ENCODE results near the gene WDR38. TPM values are rescaled to one million over a fixed set of nuclear protein-coding genes. Genes with fewer than 3 reads are reported as not detected.
"Not testable (repeated sequence)": the region's sequence is repeated elsewhere in the genome, so short reads cannot be mapped to it uniquely, and the experiment has no call there.

WDR38 gene
- total RNA-seq, 1 donor from 2014 or later, result not detected

DNA sequence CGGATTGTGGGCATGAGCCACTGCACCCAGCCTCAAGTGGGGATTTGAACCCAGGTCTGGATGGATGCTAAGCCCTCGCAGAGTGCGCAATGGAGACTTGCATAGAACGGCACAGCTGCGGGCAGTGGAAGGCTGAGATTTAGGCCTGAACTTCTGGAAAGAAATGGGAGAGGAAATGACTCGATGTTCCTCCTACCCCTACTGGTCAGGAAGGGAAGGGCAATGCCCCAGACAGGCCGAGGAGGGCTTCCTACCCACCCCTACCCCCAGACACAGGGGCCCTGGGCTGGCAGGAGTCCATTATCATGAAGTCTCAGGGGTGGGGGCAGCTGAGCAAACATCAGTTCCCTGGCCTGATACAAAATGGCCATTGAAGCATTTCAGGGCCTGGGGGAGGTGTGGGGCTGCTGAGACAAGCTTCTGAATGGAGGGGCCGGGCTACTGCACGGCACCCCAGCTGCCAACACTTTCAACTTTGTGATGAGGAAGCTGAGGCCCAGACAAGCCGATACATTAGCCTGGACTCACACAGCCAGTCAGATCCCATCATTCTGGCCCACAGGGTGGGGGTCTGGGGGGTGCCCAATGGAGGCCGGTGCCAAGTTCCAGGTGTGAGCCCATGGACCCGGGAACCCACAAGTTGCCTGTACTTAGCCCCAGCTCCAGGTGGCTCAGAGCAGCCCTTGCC is 13.5 kb upstream of the WDR38 start:
- peaks cover 41% of the 10 kb centered on the region for H3K4me1 ChIP-seq
- DNase-seq, result no peak
- peak overlapping the region; percentile 37 for H3K27ac ChIP-seq (replicated peaks)
- no peaks in the 10 kb centered on the region for H3K27me3 ChIP-seq (ENCODE audit: low read depth)
- H3K36me3 ChIP-seq, result no peaks in the 10 kb centered on the region
- no peak overlapping the region for H3K4me3 ChIP-seq
- TF ChIP-seq, protein P1, sequence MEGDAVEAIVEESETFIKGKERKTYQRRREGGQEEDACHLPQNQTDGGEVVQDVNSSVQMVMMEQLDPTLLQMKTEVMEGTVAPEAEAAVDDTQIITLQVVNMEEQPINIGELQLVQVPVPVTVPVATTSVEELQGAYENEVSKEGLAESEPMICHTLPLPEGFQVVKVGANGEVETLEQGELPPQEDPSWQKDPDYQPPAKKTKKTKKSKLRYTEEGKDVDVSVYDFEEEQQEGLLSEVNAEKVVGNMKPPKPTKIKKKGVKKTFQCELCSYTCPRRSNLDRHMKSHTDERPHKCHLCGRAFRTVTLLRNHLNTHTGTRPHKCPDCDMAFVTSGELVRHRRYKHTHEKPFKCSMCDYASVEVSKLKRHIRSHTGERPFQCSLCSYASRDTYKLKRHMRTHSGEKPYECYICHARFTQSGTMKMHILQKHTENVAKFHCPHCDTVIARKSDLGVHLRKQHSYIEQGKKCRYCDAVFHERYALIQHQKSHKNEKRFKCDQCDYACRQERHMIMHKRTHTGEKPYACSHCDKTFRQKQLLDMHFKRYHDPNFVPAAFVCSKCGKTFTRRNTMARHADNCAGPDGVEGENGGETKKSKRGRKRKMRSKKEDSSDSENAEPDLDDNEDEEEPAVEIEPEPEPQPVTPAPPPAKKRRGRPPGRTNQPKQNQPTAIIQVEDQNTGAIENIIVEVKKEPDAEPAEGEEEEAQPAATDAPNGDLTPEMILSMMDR (IDR thresholded peaks at IDR 0.05; ENCODE audit: borderline replicate concordance), result peak; percentile 57
- intact Hi-C loops (cut with micrococcal nuclease), result no loop called here
- no peaks in the 10 kb centered on the region for H3K9me3 ChIP-seq (replicated peaks)

DNA sequence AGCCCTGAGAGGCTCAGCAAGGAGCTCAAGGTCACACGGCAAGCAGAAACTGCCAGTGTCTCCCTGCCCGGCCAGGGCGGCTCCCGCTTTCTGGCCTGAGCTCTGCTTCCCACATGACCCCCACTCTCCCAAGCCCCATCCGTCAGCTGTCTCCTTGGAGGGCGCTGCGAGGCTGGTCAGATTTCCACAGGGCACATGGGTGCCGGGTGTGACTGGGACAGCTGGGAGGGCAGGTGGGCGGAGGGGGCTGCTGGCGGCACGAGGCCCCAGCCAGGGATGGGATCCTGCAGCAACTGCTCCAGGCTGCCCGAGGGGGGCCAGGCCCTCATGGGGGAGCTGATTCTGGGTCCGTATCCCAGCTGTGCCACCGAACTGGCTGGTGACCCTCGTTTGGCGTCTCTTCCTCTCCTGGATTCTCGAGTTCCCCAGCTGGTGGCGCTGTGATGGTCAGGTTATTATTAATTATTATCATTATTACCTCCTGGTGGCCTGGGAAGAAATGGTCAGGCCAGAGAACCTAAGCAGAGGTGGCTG is 12.9 kb upstream of the WDR38 start:
- no peaks in the 10 kb centered on the region for H3K36me3 ChIP-seq
- TF ChIP-seq, protein P1 (IDR thresholded peaks at IDR 0.05; ENCODE audit: borderline replicate concordance), result peak; percentile 19
- H3K27me3 ChIP-seq (ENCODE audit: low read depth), result no peaks in the 10 kb centered on the region
- intact Hi-C loops (cut with micrococcal nuclease), result no loop called here
- H3K4me1 ChIP-seq, result peaks cover 35% of the 10 kb centered on the region
- peak overlapping the region; percentile 37 for H3K27ac ChIP-seq (replicated peaks)
- no peak overlapping the region for H3K4me3 ChIP-seq
- no peaks in the 10 kb centered on the region for H3K9me3 ChIP-seq (replicated peaks)
- DNase-seq, result no peak

DNA sequence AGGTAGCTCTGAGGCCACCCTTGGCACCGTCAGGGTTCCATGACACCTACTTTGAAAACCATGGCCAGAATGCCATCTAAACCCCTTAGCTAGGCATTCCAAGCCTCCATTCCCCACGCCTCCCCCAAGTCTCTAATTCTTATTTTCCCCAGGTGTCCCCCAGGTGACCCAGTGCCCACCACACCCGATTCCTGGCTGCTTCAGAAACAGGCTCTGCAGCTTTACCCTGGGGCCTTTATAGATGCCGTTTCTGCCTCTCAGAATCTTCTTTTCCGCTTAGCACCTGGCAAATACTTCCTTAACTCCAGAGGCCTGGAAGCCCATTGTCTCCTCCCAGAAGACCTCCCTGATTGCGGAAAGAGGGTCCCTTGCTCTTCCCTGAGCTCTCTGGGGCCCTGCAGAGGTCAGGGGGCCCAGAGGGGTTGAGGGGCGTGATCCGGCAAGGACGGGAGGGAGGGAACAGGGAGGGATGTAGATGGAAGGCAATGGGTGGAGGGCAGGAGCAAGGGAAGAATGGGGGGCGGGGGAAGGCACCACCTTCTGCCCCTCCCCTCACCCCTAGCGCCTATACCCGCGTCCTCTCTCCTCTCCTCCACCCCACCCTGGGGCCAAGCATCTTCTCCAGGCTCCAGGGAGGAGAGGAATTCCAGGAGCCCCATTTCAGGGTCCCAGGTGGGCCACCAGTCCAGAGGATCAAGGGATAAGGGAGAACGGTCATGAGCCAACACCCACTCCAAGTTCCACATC is 12.0 kb upstream of the WDR38 start:
- no peaks in the 10 kb centered on the region for H3K27me3 ChIP-seq (ENCODE audit: low read depth)
- DNase-seq, result no peak
- TF ChIP-seq, protein P1 (IDR thresholded peaks at IDR 0.05; ENCODE audit: borderline replicate concordance), result no peak
- H3K36me3 ChIP-seq, result no peaks in the 10 kb centered on the region
- intact Hi-C loops (cut with micrococcal nuclease), result no loop called here
- H3K4me3 ChIP-seq, result no peak overlapping the region
- no peak overlapping the region for H3K27ac ChIP-seq (replicated peaks)
- no peaks in the 10 kb centered on the region for H3K9me3 ChIP-seq (replicated peaks)
- peaks cover 26% of the 10 kb centered on the region for H3K4me1 ChIP-seq

DNA sequence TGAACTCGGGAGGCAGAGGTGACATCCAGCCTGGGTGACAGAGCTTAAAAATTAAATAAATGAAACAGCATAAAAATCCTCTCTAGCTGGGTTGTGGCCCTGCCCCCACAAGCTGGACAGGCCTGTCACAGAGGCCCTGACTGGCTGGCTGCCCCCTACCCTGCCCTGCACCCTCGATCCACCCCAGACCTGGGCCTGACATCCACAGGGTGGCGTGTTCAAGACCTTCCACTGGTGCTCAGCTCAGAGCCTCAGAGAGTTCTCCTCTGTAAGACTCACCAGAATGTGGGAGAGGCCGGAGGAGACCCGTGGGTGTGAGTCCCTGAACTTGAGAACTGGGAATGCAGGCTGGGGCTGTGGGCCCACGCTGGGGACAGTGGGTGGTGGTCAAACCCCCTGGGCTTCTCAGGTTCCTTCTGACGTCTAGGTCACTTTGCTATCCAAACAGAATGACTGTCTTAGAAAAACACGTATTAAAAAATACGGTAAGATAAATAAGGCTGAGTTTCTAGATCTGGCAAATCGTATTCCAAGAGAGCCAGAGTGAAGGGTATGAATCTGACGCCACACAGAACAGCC is 9.7 kb upstream of the WDR38 start:
- DNase-seq, result no peak
- H3K27me3 ChIP-seq (ENCODE audit: low read depth), result no peaks in the 10 kb centered on the region
- no peaks in the 10 kb centered on the region for H3K36me3 ChIP-seq
- H3K27ac ChIP-seq (replicated peaks), result no peak overlapping the region
- intact Hi-C loops (cut with micrococcal nuclease), result no loop called here
- H3K9me3 ChIP-seq (replicated peaks), result no peaks in the 10 kb centered on the region
- TF ChIP-seq, protein P1 (IDR thresholded peaks at IDR 0.05; ENCODE audit: borderline replicate concordance), result no peak
- no peak overlapping the region for H3K4me3 ChIP-seq
- peaks cover 17% of the 10 kb centered on the region for H3K4me1 ChIP-seq

DNA sequence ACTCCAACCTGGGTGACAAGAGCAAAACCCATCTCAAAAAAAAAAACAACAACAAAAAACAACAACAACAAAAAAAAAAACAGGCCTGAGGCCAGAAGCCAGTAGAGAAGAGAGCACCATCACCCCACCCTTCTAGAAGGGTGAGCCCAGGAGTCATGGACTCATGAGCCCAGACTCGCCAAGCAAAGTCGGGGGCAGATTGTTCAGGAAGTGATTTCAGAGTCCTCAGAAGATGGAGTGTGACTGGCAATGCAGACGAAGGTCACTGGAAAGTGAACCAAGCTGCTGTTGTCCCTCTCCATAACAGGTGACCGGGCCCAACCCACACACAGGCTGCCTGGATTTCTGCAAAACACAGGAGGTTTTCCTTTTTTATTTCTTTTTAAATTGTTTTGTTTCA is 9.0 kb upstream of the WDR38 start:
- Histone ChIP-seq H3K9me3 (replicated peaks) (no peaks in the 10 kb centered on the region), H3K27me3 (ENCODE audit: low read depth) (no peaks in the 10 kb centered on the region), H3K4me3 (no peak overlapping the region), H3K36me3 (no peaks in the 10 kb centered on the region), H3K4me1 (peaks cover 18% of the 10 kb centered on the region), H3K27ac (replicated peaks) (no peak overlapping the region)
- TF ChIP-seq, protein P1 (IDR thresholded peaks at IDR 0.05; ENCODE audit: borderline replicate concordance), result no peak
- no peak for DNase-seq
- intact Hi-C loops (cut with micrococcal nuclease), result no loop called here

DNA sequence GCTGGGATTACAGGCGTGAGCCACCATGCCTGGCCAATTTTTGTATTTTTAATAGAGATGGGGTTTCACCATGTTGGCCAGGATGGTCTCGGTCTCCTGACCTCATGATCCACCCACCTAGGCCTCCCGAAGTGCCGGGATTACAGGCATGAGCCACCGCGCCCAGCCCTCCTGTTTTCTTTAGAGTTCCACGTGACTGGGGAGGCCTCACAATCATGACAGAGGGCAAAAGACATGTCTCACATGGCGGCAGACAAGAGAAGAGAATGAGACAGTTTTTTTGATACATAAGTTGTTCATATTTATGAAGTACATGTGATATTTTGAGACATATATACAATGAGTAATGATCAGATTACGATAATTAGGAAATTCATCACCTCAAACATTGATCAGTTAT is 6.8 kb upstream of the WDR38 start:
- H3K27ac ChIP-seq (replicated peaks); H3K9me3 ChIP-seq (replicated peaks); H3K27me3 ChIP-seq (ENCODE audit: low read depth); H3K4me3 ChIP-seq; DNase-seq; intact Hi-C loops (cut with micrococcal nuclease); H3K36me3 ChIP-seq: not testable (repeated sequence)
- peaks cover 25% of the 10 kb centered on the region for H3K4me1 ChIP-seq
